ENCODE results near the gene TMEM179B.
A peak's percentile ranks its signal among the peaks of the same experiment; 100 is the strongest.

TMEM179B gene

GRCh38 chr11:62801071-62801470, 13.9 kb downstream of the TMEM179B start:
- TF ChIP-seq CSRNP3 (CRISPR knock-in tag; IDR thresholded peaks at IDR 0.05) (no peak), ZFP30 (CRISPR knock-in tag; IDR thresholded peaks at IDR 0.05) (no peak), ARNTL (CRISPR knock-in tag; IDR thresholded peaks at IDR 0.05; ENCODE audit: borderline replicate concordance, low read depth) (no peak), ZNF565 (CRISPR knock-in tag; conservative IDR thresholded peaks at IDR 0.05; ENCODE audit: low read depth) (no peak), RARB (CRISPR knock-in tag; IDR thresholded peaks at IDR 0.05) (no peak), GLIS3 (CRISPR knock-in tag; IDR thresholded peaks at IDR 0.05) (no peak), BACH2 (CRISPR knock-in tag; IDR thresholded peaks at IDR 0.05; ENCODE audit: borderline replicate concordance) (no peak), ZC3H10 (CRISPR knock-in tag; IDR thresholded peaks at IDR 0.05) (no peak), CSDC2 (CRISPR knock-in tag; IDR thresholded peaks at IDR 0.05) (no peak), TCF4 (CRISPR knock-in tag; IDR thresholded peaks at IDR 0.05; ENCODE audit: borderline replicate concordance) (no peak), PPARA (CRISPR knock-in tag; IDR thresholded peaks at IDR 0.05; ENCODE audit: borderline replicate concordance) (no peak), ESRRG (CRISPR knock-in tag; IDR thresholded peaks at IDR 0.05) (no peak), ZFP3 (CRISPR knock-in tag; IDR thresholded peaks at IDR 0.05) (no peak), SNAI2 (CRISPR knock-in tag; IDR thresholded peaks at IDR 0.05) (no peak)
- TF ChIP-seq, protein P1, sequence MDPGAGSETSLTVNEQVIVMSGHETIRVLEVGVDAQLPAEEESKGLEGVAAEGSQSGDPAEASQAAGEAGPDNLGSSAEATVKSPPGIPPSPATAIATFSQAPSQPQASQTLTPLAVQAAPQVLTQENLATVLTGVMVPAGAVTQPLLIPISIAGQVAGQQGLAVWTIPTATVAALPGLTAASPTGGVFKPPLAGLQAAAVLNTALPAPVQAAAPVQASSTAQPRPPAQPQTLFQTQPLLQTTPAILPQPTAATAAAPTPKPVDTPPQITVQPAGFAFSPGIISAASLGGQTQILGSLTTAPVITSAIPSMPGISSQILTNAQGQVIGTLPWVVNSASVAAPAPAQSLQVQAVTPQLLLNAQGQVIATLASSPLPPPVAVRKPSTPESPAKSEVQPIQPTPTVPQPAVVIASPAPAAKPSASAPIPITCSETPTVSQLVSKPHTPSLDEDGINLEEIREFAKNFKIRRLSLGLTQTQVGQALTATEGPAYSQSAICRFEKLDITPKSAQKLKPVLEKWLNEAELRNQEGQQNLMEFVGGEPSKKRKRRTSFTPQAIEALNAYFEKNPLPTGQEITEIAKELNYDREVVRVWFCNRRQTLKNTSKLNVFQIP (CRISPR knock-in tag; IDR thresholded peaks at IDR 0.05; ENCODE audit: borderline replicate concordance, low read depth), result no peak
- TF ChIP-seq, protein P2, sequence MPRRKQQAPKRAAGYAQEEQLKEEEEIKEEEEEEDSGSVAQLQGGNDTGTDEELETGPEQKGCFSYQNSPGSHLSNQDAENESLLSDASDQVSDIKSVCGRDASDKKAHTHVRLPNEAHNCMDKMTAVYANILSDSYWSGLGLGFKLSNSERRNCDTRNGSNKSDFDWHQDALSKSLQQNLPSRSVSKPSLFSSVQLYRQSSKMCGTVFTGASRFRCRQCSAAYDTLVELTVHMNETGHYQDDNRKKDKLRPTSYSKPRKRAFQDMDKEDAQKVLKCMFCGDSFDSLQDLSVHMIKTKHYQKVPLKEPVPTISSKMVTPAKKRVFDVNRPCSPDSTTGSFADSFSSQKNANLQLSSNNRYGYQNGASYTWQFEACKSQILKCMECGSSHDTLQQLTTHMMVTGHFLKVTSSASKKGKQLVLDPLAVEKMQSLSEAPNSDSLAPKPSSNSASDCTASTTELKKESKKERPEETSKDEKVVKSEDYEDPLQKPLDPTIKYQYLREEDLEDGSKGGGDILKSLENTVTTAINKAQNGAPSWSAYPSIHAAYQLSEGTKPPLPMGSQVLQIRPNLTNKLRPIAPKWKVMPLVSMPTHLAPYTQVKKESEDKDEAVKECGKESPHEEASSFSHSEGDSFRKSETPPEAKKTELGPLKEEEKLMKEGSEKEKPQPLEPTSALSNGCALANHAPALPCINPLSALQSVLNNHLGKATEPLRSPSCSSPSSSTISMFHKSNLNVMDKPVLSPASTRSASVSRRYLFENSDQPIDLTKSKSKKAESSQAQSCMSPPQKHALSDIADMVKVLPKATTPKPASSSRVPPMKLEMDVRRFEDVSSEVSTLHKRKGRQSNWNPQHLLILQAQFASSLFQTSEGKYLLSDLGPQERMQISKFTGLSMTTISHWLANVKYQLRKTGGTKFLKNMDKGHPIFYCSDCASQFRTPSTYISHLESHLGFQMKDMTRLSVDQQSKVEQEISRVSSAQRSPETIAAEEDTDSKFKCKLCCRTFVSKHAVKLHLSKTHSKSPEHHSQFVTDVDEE (CRISPR knock-in tag; IDR thresholded peaks at IDR 0.05), result no peak
- ATAC-seq, result no peak

GRCh38 chr11:62804310-62805075, 17.3 kb downstream of the TMEM179B start:
- TF ChIP-seq PPARA (CRISPR knock-in tag; IDR thresholded peaks at IDR 0.05; ENCODE audit: borderline replicate concordance) (no peak), ZFP30 (CRISPR knock-in tag; IDR thresholded peaks at IDR 0.05) (no peak), CSRNP3 (CRISPR knock-in tag; IDR thresholded peaks at IDR 0.05) (no peak), ZNF8 (CRISPR knock-in tag; IDR thresholded peaks at IDR 0.05) (no peak), ZNF70 (CRISPR knock-in tag; IDR thresholded peaks at IDR 0.05) (no peak), OSR1 (CRISPR knock-in tag; IDR thresholded peaks at IDR 0.05) (no peak), ZC3H10 (CRISPR knock-in tag; IDR thresholded peaks at IDR 0.05) (no peak), TOX (CRISPR knock-in tag; IDR thresholded peaks at IDR 0.05; ENCODE audit: borderline replicate concordance) (no peak), ARNTL (CRISPR knock-in tag; IDR thresholded peaks at IDR 0.05; ENCODE audit: borderline replicate concordance, low read depth) (no peak), ISL1 (CRISPR knock-in tag; IDR thresholded peaks at IDR 0.05) (no peak), TCF4 (CRISPR knock-in tag; IDR thresholded peaks at IDR 0.05; ENCODE audit: borderline replicate concordance) (no peak), CSDC2 (CRISPR knock-in tag; IDR thresholded peaks at IDR 0.05) (no peak), ESRRG (CRISPR knock-in tag; IDR thresholded peaks at IDR 0.05) (no peak), PATZ1 (CRISPR knock-in tag; IDR thresholded peaks at IDR 0.05; ENCODE audit: borderline replicate concordance) (no peak), ZFP3 (CRISPR knock-in tag; IDR thresholded peaks at IDR 0.05) (no peak)
- TF ChIP-seq, protein P3, sequence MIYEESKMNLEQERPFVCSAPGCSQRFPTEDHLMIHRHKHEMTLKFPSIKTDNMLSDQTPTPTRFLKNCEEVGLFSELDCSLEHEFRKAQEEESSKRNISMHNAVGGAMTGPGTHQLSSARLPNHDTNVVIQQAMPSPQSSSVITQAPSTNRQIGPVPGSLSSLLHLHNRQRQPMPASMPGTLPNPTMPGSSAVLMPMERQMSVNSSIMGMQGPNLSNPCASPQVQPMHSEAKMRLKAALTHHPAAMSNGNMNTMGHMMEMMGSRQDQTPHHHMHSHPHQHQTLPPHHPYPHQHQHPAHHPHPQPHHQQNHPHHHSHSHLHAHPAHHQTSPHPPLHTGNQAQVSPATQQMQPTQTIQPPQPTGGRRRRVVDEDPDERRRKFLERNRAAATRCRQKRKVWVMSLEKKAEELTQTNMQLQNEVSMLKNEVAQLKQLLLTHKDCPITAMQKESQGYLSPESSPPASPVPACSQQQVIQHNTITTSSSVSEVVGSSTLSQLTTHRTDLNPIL (CRISPR knock-in tag; IDR thresholded peaks at IDR 0.05; ENCODE audit: low read depth), result no peak
- peak; percentile 28 for ATAC-seq

Data from SK-N-SH treated with all-trans-retinoic acid at 6 μM for 48 hours (cell line).